GM23248 (cell line): ENCODE measurements around the gene MICU1. TPM values are rescaled to one million over a fixed set of nuclear protein-coding genes. Genes with fewer than 3 reads are reported as not detected.

Experiments used
- DNase-seq: peaks from one replicate; pipeline ENCODE4 v3.0.0-alpha.2; 2015
- H2AFZ ChIP-seq: fragments of 200-600 bp; sonication (generic); 2 replicates; pipeline ENCODE4 v1.6.1; 2016; ENCODE audit warnings: antibody characterized with exemption
- H3F3A ChIP-seq: fragments of 200-600 bp; sonication (generic); 2 replicates; pipeline ENCODE4 v1.6.1; 2016; ENCODE audit warnings: mild to moderate bottlenecking, antibody characterized with exemption, mixed run types; ENCODE audit not compliant: insufficient read depth
- H3K27ac ChIP-seq: fragments of 200-600 bp; sonication (generic); 2 replicates; pipeline ENCODE4 v1.5.1; 2016; ENCODE audit warnings: mild to moderate bottlenecking
- H3K27me3 ChIP-seq: fragments of 200-600 bp; sonication (generic); replicated peaks from 2 replicates; pipeline ENCODE4 v1.6.1; 2016; ENCODE audit warnings: mild to moderate bottlenecking; ENCODE audit not compliant: insufficient read depth
- H3K36me3 ChIP-seq: fragments of 200-600 bp; sonication (generic); 2 replicates; pipeline ENCODE4 v1.6.1; 2016; ENCODE audit warnings: low read depth, mild to moderate bottlenecking
- H3K4me1 ChIP-seq: fragments of 200-600 bp; sonication (generic); 2 replicates; pipeline ENCODE4 v1.6.1; 2016; ENCODE audit warnings: mild to moderate bottlenecking; ENCODE audit not compliant: insufficient read depth
- H3K4me2 ChIP-seq: fragments of 200-600 bp; sonication (generic); one replicate; pipeline ENCODE4 v1.6.1; 2016; ENCODE audit warnings: mild to moderate bottlenecking; ENCODE audit not compliant: unreplicated experiment
- H3K4me3 ChIP-seq: fragments of 200-600 bp; sonication (generic); 2 replicates; pipeline ENCODE4 v1.5.1; 2016; ENCODE audit warnings: mild to moderate bottlenecking
- H3K79me2 ChIP-seq: fragments of 200-600 bp; sonication (generic); 2 replicates; pipeline ENCODE4 v1.6.1; 2016; ENCODE audit warnings: mild to moderate bottlenecking; ENCODE audit not compliant: insufficient read depth
- H3K9ac ChIP-seq: fragments of 200-600 bp; sonication (generic); 2 replicates; pipeline ENCODE4 v1.6.1; 2016; ENCODE audit warnings: mild to moderate bottlenecking
- H3K9me2 ChIP-seq: fragments of 200-600 bp; sonication (generic); 2 replicates; pipeline ENCODE4 v1.6.1; 2016; ENCODE audit warnings: mixed run types, mild to moderate bottlenecking, moderate library complexity; ENCODE audit not compliant: insufficient read depth
- H3K9me3 ChIP-seq: fragments of 200-600 bp; sonication (generic); one replicate; pipeline ENCODE4 v1.6.1; 2017; ENCODE audit warnings: low read depth
- H4K20me1 ChIP-seq: fragments of 200-600 bp; sonication (generic); 2 replicates; pipeline ENCODE4 v1.6.0; 2016; ENCODE audit not compliant: insufficient read depth
- EZH2 ChIP-seq: fragments of 200-600 bp; sonication (generic); IDR thresholded peaks from 2 replicates; pipeline ENCODE4 v1.6.1; 2018; ENCODE audit warnings: antibody characterized with exemption, mild to moderate bottlenecking; ENCODE audit not compliant: insufficient read depth, poor library complexity, severe bottlenecking
- EZH2phosphoT487 ChIP-seq: fragments of 200-600 bp; sonication (generic); IDR thresholded peaks from 2 replicates; pipeline ENCODE4 v1.6.1; 2018; ENCODE audit warnings: antibody characterized with exemption, moderate library complexity, mild to moderate bottlenecking, low read depth; ENCODE audit not compliant: insufficient read depth
- WGBS, 2 experiments: methylation state at CpG; one replicate each; pipeline ENCODE4 v1.1.6; 2015 to 2017; ENCODE audit warnings: low lambda C conversion rate in 2 of 2, low coverage in 1 of 2; ENCODE audit errors: missing lambda C conversion rate in 2 of 2; 5-methylcytosine and 5-hydroxymethylcytosine counted together
- in situ Hi-C: fragments of 300-500 bp; cut with MboI; formaldehyde crosslinking; loops from 2 replicates; pipeline ENCODE4 v1.15.0; 2020
- polyA plus RNA-seq: library from polyadenylated mRNA; unstranded; fragments of >200 nt; fragmentation: Nextera tagmentation; extraction: Ambion mirVana; gene quantifications from 2 replicates; pipeline ENCODE4 v1.2.1, GENCODE V29; 2016
- total RNA-seq: library from RNA; depleted of rRNA; stranded (reverse); fragments of >200 nt; shearing (Covaris generic); gene quantifications from 2 replicates; pipeline ENCODE4 v1.2.3, GENCODE V29; 2014

The MICU1 gene
- total and polyA plus RNA-seq, 2 experiments from 2014 or later: 37.3 to 45.0 TPM

- H3K4me1 ChIP-seq: peaks cover 12% of the 10 kb centered on the region; the same call in 1 of the 2 replicates
- H4K20me1 ChIP-seq: no peaks in the 10 kb centered on the region
- H3K27me3 ChIP-seq: no peaks in the 10 kb centered on the region
- no peak for TF ChIP-seq EZH2phosphoT487
- no peak for TF ChIP-seq EZH2
- H3K9ac ChIP-seq: no peak overlapping the region
- H3K4me2 ChIP-seq: no peak overlapping the region
- H3K27ac ChIP-seq: no peak overlapping the region
- no peak overlapping the region for H2AFZ ChIP-seq
- H3K9me3 ChIP-seq: no peaks in the 10 kb centered on the region
- DNase-seq: no peak
- H3K9me2 ChIP-seq: no peaks in the 10 kb centered on the region
- H3F3A ChIP-seq: 0 out of 2 replicates have a peak, but pooled peaks cover 4% of the 10 kb centered on the region
- WGBS, 2 experiments: 91 to 95% methylated on average over 19 of the region's 19 CpGs
- peaks cover 14% of the 10 kb centered on the region; the same call in 1 of the 2 replicates for H3K36me3 ChIP-seq
- H3K4me3 ChIP-seq: no peak overlapping the region
- in situ Hi-C loops: no loop called here
- no peaks in the 10 kb centered on the region for H3K79me2 ChIP-seq
Observed at GRCh38 chr10:72333112-72334015, 292.5 kb downstream of the MICU1 start.

- TF ChIP-seq EZH2phosphoT487 (no peak), EZH2 (no peak)
- Histone ChIP-seq H4K20me1 (no peaks in the 10 kb centered on the region), H3K36me3 (peaks cover 12% of the 10 kb centered on the region; the same call in 1 of the 2 replicates), H3K27ac (no peak overlapping the region), H3K9me2 (no peaks in the 10 kb centered on the region), H3F3A (0 out of 2 replicates have a peak, but pooled peaks cover 4% of the 10 kb centered on the region), H3K79me2 (no peaks in the 10 kb centered on the region), H3K9ac (no peak overlapping the region), H3K4me1 (peaks cover 12% of the 10 kb centered on the region; the same call in 1 of the 2 replicates), H3K4me3 (no peak overlapping the region), H2AFZ (no peak overlapping the region), H3K9me3 (no peaks in the 10 kb centered on the region), H3K27me3 (no peaks in the 10 kb centered on the region), H3K4me2 (peak overlapping the region; percentile 36)
- 59 to 71% methylated on average over 8 to 12 of the region's 12 CpGs for WGBS, 2 experiments
- no peak for DNase-seq
- in situ Hi-C loops: no loop called here
Observed at GRCh38 chr10:72332423-72333111, 293.3 kb downstream of the MICU1 start.

- Histone ChIP-seq H3K4me1 (peaks cover 12% of the 10 kb centered on the region; the same call in 1 of the 2 replicates), H3K4me3 (no peak overlapping the region), H3K79me2 (no peaks in the 10 kb centered on the region), H2AFZ (no peak overlapping the region), H3F3A (0 out of 2 replicates have a peak, but pooled peaks cover 4% of the 10 kb centered on the region), H3K9me2 (no peaks in the 10 kb centered on the region), H3K4me2 (peak overlapping the region; percentile 36), H3K27ac (no peak overlapping the region), H3K27me3 (no peaks in the 10 kb centered on the region), H4K20me1 (no peaks in the 10 kb centered on the region), H3K9ac (no peak overlapping the region), H3K36me3 (peaks cover 12% of the 10 kb centered on the region; the same call in 1 of the 2 replicates), H3K9me3 (no peaks in the 10 kb centered on the region)
- WGBS, 2 experiments: 15 to 18% methylated on average over 23 to 27 of the region's 27 CpGs
- in situ Hi-C loops: no loop called here
- TF ChIP-seq EZH2 (no peak), EZH2phosphoT487 (no peak)
- DNase-seq: peak; percentile 60
Observed at GRCh38 chr10:72331575-72332422, 294.1 kb downstream of the MICU1 start.

GRCh38 chr10:72330069-72330426 lies 295.8 kb downstream of the MICU1 start:
- Histone ChIP-seq H3F3A (0 out of 2 replicates have a peak, but pooled peaks cover 4% of the 10 kb centered on the region), H2AFZ (no peak overlapping the region), H3K4me3 (no peak overlapping the region), H3K36me3 (peaks cover 5% of the 10 kb centered on the region; the same call in 1 of the 2 replicates), H3K4me2 (no peak overlapping the region), H3K9ac (no peak overlapping the region), H3K4me1 (peaks cover 12% of the 10 kb centered on the region; the same call in 1 of the 2 replicates), H3K27ac (no peak overlapping the region), H3K79me2 (no peaks in the 10 kb centered on the region), H3K27me3 (no peaks in the 10 kb centered on the region), H3K9me2 (no peaks in the 10 kb centered on the region), H3K9me3 (no peaks in the 10 kb centered on the region), H4K20me1 (no peaks in the 10 kb centered on the region)
- in situ Hi-C loops: no loop called here
- no peak for TF ChIP-seq EZH2phosphoT487
- no peak for TF ChIP-seq EZH2
- 80 to 82% methylated on average over 2 of the region's 2 CpGs for WGBS, 2 experiments
- DNase-seq: no peak
